Activated CD4-positive, alpha-beta T cell treated with anti-CD3 and anti-CD28 coated beads for 24 hours (primary cell): ENCODE data around the gene GSTP1.
"Not testable (repeated sequence)": the region's sequence is repeated elsewhere in the genome, so short reads cannot be mapped to it uniquely, and the experiment has no call there.

Experiments used
- DNase-seq, 2 donors: peaks; one replicate each; pipeline ENCODE4 v3.0.0-alpha.2; 2020; ENCODE audit warnings: low read depth in 2 of 2

Gene GSTP1

GRCh38 chr11:67563705-67564114, 19.9 kb upstream of the GSTP1 start:
- not testable (repeated sequence) for DNase-seq

- no peak for DNase-seq
These were observed 19.4 kb upstream of the GSTP1 start for GRCh38 chr11:67564230-67564629.

GRCh38 chr11:67571443-67571842, 12.2 kb upstream of the GSTP1 start:
- no peak for DNase-seq

- no peak for DNase-seq
These were observed 11.3 kb upstream of the GSTP1 start for GRCh38 chr11:67572305-67572704.

- no peak for DNase-seq
These were observed 10.7 kb upstream of the GSTP1 start for GRCh38 chr11:67572747-67573419.

GRCh38 chr11:67574938-67575337, 8.7 kb upstream of the GSTP1 start:
- DNase-seq = no peak

- no peak for DNase-seq
These were observed 6.7 kb upstream of the GSTP1 start for GRCh38 chr11:67576735-67577475.

- no peak for DNase-seq
These were observed 5.7 kb upstream of the GSTP1 start for GRCh38 chr11:67577951-67578350.

- DNase-seq = no peak
These were observed 2.1 kb upstream of the GSTP1 start for GRCh38 chr11:67581469-67581868.

- DNase-seq = no peak
These were observed 1.6 kb upstream of the GSTP1 start for GRCh38 chr11:67582011-67582410.

- DNase-seq = peak in 1 of 2 donors; percentile 13
These were observed 731 bp downstream of the GSTP1 start for GRCh38 chr11:67584205-67584880.

GRCh38 chr11:67584881-67585873, 1.6 kb downstream of the GSTP1 start:
- DNase-seq = no peak

GRCh38 chr11:67585911-67586310, 2.3 kb downstream of the GSTP1 start:
- DNase-seq = no peak

GRCh38 chr11:67586568-67587250, 3.1 kb downstream of the GSTP1 start:
- DNase-seq = no peak

- no peak for DNase-seq
These were observed 4.5 kb downstream of the GSTP1 start for GRCh38 chr11:67588136-67588503.

- not testable (repeated sequence) for DNase-seq
These were observed 5.3 kb downstream of the GSTP1 start for GRCh38 chr11:67588899-67589415.

- DNase-seq = no peak
These were observed 9.4 kb downstream of the GSTP1 start for GRCh38 chr11:67592880-67593564.

GRCh38 chr11:67593565-67593905, 9.9 kb downstream of the GSTP1 start:
- DNase-seq = no peak

GRCh38 chr11:67594480-67594879, 10.9 kb downstream of the GSTP1 start:
- DNase-seq = no peak

GRCh38 chr11:67596753-67597300, 13.2 kb downstream of the GSTP1 start:
- no peak for DNase-seq
